Cardiac fibroblast (primary cell): ENCODE data around the gene C10orf105.

Source experiments
- DNase-seq, 2 donors: peaks; one replicate each; pipeline versions ENCODE4 v3.0.0 to v3.0.0-alpha.2; 2010; ENCODE audit warnings: low read depth in 2 of 2
- H3K4me3 ChIP-seq, 2 donors: replicated peaks in 1 of 2; 1 replicate in 1 of 2; 2 replicates in 1 of 2; pipeline ENCODE4 v1.5.1; 2011; ENCODE audit warnings: low read depth in 2 of 2, low read length in 2 of 2, mild to moderate bottlenecking in 2 of 2, moderate library complexity in 1 of 2
- TF ChIP-seq, protein P1 (sequence below): IDR thresholded peaks from one replicate; pipeline ENCODE4 v1.5.1; 2011; ENCODE audit warnings: low read depth, mild to moderate bottlenecking, low read length, inconsistent platforms

The C10orf105 gene

DNA sequence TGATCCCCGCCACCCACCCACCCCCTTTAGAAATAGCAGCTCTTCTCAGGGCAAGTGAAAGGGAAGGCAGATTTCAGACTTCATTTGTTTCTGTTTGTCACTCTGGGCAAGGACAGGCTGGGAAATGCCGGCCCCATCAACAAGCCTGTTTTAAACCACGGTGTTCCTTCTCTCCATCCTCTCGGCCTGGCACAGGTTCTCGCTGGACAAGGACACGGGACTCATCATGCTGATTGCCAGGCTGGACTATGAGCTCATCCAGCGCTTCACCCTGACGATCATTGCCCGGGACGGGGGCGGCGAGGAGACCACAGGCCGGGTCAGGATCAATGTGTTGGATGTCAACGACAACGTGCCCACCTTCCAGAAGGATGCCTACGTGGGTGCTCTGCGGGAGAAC lies 42.3 kb downstream of the C10orf105 start:
- TF ChIP-seq, protein P1, sequence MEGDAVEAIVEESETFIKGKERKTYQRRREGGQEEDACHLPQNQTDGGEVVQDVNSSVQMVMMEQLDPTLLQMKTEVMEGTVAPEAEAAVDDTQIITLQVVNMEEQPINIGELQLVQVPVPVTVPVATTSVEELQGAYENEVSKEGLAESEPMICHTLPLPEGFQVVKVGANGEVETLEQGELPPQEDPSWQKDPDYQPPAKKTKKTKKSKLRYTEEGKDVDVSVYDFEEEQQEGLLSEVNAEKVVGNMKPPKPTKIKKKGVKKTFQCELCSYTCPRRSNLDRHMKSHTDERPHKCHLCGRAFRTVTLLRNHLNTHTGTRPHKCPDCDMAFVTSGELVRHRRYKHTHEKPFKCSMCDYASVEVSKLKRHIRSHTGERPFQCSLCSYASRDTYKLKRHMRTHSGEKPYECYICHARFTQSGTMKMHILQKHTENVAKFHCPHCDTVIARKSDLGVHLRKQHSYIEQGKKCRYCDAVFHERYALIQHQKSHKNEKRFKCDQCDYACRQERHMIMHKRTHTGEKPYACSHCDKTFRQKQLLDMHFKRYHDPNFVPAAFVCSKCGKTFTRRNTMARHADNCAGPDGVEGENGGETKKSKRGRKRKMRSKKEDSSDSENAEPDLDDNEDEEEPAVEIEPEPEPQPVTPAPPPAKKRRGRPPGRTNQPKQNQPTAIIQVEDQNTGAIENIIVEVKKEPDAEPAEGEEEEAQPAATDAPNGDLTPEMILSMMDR, result no peak
- no peak for DNase-seq
- no peak overlapping the region for H3K4me3 ChIP-seq

DNA sequence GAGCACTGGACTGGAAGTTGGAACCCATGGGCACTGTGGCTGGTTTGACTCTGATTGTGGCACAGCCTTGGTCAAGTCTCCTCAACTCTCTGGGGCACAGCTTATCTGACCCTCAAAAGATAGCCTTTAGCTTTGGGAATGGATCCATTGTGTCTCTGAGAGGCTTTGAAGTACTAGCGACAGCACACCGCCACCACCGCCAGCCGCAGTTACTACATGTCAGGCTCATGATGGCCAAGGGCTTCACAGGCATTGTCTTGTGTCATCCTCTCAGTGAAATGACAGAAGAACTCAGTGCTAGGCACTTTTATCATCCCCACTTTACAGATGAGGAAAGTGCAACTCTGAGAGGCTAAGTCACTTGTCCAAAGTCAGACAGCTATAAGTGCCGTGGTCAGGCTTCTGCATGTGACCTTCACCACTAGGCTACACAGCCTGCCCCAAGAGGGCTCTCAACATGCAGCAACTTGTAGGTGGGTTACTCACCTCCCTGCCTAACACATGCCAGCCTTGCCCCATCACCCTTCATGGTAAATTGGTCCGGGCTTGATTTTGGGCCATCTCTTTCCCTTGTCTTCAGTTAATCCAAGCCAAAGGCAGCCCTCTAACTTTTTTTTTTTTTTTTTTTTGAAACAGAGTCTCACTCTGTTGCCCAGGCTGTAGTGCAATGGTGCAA lies 44.1 kb downstream of the C10orf105 start:
- DNase-seq, result no peak
- TF ChIP-seq, protein P1, result no peak
- no peak overlapping the region for H3K4me3 ChIP-seq

DNA sequence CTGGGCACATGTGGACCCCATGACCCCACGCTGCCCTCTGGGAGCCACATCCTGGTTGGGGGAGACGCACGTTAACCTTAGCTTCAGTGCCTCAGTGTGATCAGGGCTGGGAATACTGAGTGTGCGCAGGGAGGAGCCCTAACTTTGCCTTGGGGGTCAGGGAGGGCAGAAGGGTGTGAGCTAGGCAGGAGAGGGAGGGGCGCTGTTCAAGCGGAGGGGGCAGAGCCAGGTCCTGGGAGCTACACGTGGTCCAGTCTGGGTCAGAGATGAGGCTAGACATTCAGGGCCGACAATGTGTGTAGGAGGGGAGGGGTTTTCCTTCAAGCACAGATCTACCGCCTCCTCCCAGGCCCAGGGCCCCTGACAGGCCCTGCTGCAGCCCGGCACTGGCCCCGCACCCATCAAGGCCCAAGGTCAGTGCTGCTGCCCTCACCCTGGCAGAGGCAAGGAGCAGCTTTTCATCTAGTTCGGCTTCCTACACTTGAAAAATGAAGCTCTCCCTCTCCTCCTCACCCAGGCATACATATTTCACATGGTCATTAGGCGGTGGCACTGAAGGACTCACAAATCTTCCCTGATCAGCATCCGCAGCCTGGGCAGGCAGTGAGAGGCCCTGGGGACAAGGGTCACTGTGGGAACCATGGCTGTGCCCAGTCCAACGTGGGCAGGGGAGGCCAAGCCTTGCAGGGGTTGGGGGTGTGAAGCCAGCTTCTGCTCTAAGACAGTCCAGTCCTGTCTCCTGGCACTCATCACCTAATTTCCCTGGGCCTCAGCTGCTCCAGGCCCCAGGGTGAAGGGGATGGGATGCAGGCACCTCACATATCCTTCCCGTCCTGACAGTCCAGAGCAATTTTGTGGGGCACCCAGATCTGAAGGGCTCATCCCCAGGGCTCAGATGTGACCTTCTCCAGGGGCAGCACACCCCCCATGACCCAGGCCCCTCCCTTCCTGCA lies 47.3 kb downstream of the C10orf105 start:
- TF ChIP-seq, protein P1, result no peak
- no peak overlapping the region for H3K4me3 ChIP-seq
- no peak for DNase-seq

DNA sequence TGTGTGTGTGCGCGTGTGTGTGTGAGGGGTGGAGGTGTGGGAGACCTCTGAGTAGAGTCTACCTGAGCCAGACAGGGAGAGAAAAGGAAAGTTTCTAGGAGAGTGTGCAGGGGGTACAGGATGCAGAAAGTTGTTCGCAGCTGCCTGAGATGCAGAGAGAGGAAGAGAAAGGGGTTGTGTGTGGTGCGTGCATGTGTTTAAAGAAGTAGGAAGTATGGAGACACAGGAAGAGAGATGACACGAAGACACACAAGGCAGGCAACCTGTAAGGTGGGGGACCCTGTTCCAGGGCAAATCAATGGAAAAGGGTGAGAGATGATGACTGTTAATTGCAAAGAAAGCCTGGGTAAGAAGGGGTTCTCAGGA lies 52.2 kb downstream of the C10orf105 start:
- TF ChIP-seq, protein P1, result no peak
- no peak for DNase-seq
- no peak overlapping the region for H3K4me3 ChIP-seq

DNA sequence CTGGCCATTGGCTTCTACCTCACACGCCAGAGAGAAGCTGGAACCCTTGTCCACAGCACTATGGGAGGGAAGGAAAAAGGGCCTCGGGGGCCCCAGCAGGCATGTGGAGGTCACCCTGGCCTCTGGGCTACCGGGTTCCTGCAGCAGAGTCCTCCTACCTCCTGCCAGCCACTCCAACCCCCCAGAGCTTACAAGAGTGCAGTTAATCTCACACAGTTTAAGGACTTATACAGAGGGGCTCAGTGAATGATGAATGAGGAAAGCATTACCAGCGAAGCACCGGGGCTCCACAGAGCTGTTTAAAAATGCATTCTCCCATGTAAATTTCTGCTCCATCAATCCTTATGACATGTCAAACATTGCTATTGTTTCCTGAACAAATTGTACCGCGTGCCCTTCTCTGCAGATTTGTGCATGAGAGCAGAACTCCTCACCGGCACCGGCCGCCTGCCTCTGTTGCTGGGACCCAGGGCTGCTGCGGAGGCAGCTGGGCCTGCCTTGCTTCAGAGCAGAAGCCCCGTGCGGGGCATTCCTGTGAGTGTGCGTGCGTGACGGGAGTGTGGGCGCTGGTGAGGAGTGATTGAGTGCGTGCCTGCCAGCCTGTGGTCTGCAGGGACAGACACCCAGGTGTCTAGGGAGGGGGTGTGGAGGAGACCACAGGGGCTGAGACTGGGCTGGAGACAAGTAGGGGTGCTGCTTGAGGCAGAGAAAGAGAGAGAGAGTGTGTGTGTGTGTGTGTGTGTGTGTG lies 52.8 kb downstream of the C10orf105 start:
- no peak for DNase-seq
- H3K4me3 ChIP-seq, result no peak overlapping the region
- TF ChIP-seq, protein P1, result no peak

DNA sequence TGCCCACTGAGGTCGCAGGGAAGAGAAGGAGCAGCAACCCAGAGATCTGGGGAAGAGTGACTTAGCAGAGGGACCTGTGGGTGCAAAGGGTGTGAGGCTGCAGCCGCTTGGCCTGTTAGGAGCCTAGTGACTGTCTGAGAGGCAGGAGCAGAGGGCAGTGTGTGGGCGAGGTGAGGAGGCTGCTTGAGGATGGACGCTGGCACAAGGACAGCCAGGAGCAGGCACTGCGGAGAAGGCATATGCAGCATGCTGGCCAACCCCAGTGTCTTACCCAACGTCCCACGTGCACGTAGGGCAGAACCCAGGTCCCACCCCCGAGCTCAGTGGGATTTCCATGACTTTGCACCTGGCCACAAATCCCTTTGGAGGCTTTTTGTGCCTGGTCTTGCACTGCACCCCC lies 54.1 kb downstream of the C10orf105 start:
- H3K4me3 ChIP-seq, result no peak overlapping the region
- no peak for DNase-seq
- TF ChIP-seq, protein P1, result no peak
